ENCODE measurements around the gene CLPTM1L.

GRCh38 chr5:1325870-1326531 is 18.9 kb downstream of the CLPTM1L start:
- TF ChIP-seq CTCF (conservative IDR thresholded peaks at IDR 0.05 in 1 of 2, IDR thresholded peaks at IDR 0.05 in 1 of 2; ENCODE audit: extremely low read depth in 1 of 2, insufficient read depth in 1 of 2, low read depth in 1 of 2, low read length in 2 of 2) (no peak), EZH2 (IDR thresholded peaks at IDR 0.05; ENCODE audit: borderline replicate concordance, low read length) (no peak)

All from mammary epithelial cell (primary cell).